Astrocyte (in vitro differentiated cells and primary cell): ENCODE measurements around the gene NDUFB2. TPM values are rescaled to one million over a fixed set of nuclear protein-coding genes. Genes with fewer than 3 reads are reported as not detected.

ENCODE experiments used
- DNase-seq: peaks from one replicate; pipeline ENCODE4 v3.0.0-alpha.2; 2010; ENCODE audit warnings: low read depth
- FAIRE-seq: peaks from 2 replicates; lab custom pipeline; 2011; peaks lifted over from hg19 to GRCh38; lab: Jason Lieb, UNC
- H2AFZ ChIP-seq: 2 replicates; pipeline ENCODE4 v1.6.0; 2012; ENCODE audit warnings: low read depth, low read length, inconsistent platforms
- H3K27ac ChIP-seq: 2 replicates; pipeline ENCODE4 v1.5.1; 2011; ENCODE audit warnings: low read depth, low read length, inconsistent platforms
- H3K27me3 ChIP-seq: 2 replicates; pipeline ENCODE4 v1.6.0; 2011; ENCODE audit warnings: low read length, inconsistent platforms; ENCODE audit not compliant: insufficient read depth
- H3K36me3 ChIP-seq: 2 replicates; pipeline ENCODE4 v1.5.1; 2011; ENCODE audit warnings: low read length, inconsistent platforms; ENCODE audit not compliant: insufficient read depth
- H3K4me1 ChIP-seq: 2 replicates; pipeline ENCODE4 v1.5.1; 2011; ENCODE audit warnings: low read length, inconsistent platforms; ENCODE audit not compliant: insufficient read depth
- H3K4me2 ChIP-seq: 2 replicates; pipeline ENCODE4 v1.6.0; 2012; ENCODE audit warnings: low read length, inconsistent platforms
- H3K4me3 ChIP-seq: 2 replicates; pipeline ENCODE4 v1.5.1; 2011; ENCODE audit warnings: low read depth, mild to moderate bottlenecking, low read length, inconsistent platforms; ENCODE audit not compliant: insufficient read depth
- H3K79me2 ChIP-seq: 2 replicates; pipeline ENCODE4 v1.6.0; 2012; ENCODE audit warnings: mild to moderate bottlenecking, low read length, inconsistent platforms; ENCODE audit not compliant: insufficient read depth
- H3K9ac ChIP-seq: 2 replicates; pipeline ENCODE4 v1.6.0; 2012; ENCODE audit warnings: mild to moderate bottlenecking, low read length, inconsistent platforms
- H3K9me3 ChIP-seq: 2 replicates; pipeline ENCODE4 v1.5.1; 2012; ENCODE audit warnings: low read depth, mild to moderate bottlenecking, low read length, inconsistent platforms; ENCODE audit not compliant: insufficient read depth
- H4K20me1 ChIP-seq: 2 replicates; pipeline ENCODE4 v1.6.0; 2012; ENCODE audit warnings: low read length, inconsistent platforms; ENCODE audit not compliant: insufficient read depth
- H3K27ac Mint-ChIP-seq: one replicate; pipeline ENCODE4 v1.8.0; 2021; ENCODE audit warnings: mild to moderate bottlenecking, mixed read lengths; ENCODE audit not compliant: unreplicated experiment
- H3K27me3 Mint-ChIP-seq: one replicate; pipeline ENCODE4 v1.8.0; 2021; ENCODE audit warnings: low read depth, mixed read lengths; ENCODE audit not compliant: unreplicated experiment
- H3K36me3 Mint-ChIP-seq: one replicate; pipeline ENCODE4 v1.8.0; 2021; ENCODE audit warnings: low read depth, mixed read lengths; ENCODE audit not compliant: unreplicated experiment
- H3K4me1 Mint-ChIP-seq: one replicate; pipeline ENCODE4 v1.8.0; 2021; ENCODE audit warnings: low read depth, mixed read lengths; ENCODE audit not compliant: unreplicated experiment
- H3K4me3 Mint-ChIP-seq: one replicate; pipeline ENCODE4 v1.8.0; 2021; ENCODE audit warnings: mild to moderate bottlenecking, moderate library complexity, mixed read lengths; ENCODE audit not compliant: unreplicated experiment
- H3K9me3 Mint-ChIP-seq: one replicate; pipeline ENCODE4 v1.8.0; 2021; ENCODE audit warnings: mild to moderate bottlenecking, mixed read lengths; ENCODE audit not compliant: unreplicated experiment
- EZH2 ChIP-seq: IDR thresholded peaks from 2 replicates; pipeline ENCODE4 v1.6.1; 2012; ENCODE audit warnings: mild to moderate bottlenecking, low read length, inconsistent platforms; ENCODE audit not compliant: insufficient read depth
- total RNA-seq: library from RNA; stranded (reverse); gene quantifications from 2 replicates; pipeline ENCODE4 v1.2.1, GENCODE V29; 2021
- TF ChIP-seq, protein P1 (sequence below): IDR thresholded peaks from 2 replicates; pipeline ENCODE4 v1.5.1; 2011; ENCODE audit warnings: low read depth, mild to moderate bottlenecking, inconsistent platforms, low read length, moderate library complexity; ENCODE audit not compliant: insufficient read depth

NDUFB2 gene
- total RNA-seq, 1 donor from 2014 or later = 254 TPM

GRCh38 chr7:140670343-140670935 lies 26.1 kb upstream of the NDUFB2 start:
- TF ChIP-seq, protein P1, sequence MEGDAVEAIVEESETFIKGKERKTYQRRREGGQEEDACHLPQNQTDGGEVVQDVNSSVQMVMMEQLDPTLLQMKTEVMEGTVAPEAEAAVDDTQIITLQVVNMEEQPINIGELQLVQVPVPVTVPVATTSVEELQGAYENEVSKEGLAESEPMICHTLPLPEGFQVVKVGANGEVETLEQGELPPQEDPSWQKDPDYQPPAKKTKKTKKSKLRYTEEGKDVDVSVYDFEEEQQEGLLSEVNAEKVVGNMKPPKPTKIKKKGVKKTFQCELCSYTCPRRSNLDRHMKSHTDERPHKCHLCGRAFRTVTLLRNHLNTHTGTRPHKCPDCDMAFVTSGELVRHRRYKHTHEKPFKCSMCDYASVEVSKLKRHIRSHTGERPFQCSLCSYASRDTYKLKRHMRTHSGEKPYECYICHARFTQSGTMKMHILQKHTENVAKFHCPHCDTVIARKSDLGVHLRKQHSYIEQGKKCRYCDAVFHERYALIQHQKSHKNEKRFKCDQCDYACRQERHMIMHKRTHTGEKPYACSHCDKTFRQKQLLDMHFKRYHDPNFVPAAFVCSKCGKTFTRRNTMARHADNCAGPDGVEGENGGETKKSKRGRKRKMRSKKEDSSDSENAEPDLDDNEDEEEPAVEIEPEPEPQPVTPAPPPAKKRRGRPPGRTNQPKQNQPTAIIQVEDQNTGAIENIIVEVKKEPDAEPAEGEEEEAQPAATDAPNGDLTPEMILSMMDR = no peak
- no peak for TF ChIP-seq EZH2
- Mint-ChIP-seq H3K36me3 (no peaks in the 10 kb centered on the region), H3K27me3 (peaks cover 4% of the 10 kb centered on the region), H3K4me1 (peaks cover 11% of the 10 kb centered on the region), H3K27ac (no peak overlapping the region), H3K9me3 (no peaks in the 10 kb centered on the region), H3K4me3 (no peak overlapping the region)
- H3K4me3 ChIP-seq = no peak overlapping the region
- FAIRE-seq (no peak), DNase-seq (no peak)
- no peak overlapping the region for H2AFZ ChIP-seq
- H3K79me2 ChIP-seq = no peaks in the 10 kb centered on the region
- H3K27me3 ChIP-seq = no peaks in the 10 kb centered on the region
- H3K4me2 ChIP-seq = no peak overlapping the region
- no peak overlapping the region for H3K9ac ChIP-seq
- no peaks in the 10 kb centered on the region for H4K20me1 ChIP-seq
- peaks cover 8% of the 10 kb centered on the region for H3K4me1 ChIP-seq
- H3K36me3 ChIP-seq = no peaks in the 10 kb centered on the region
- H3K27ac ChIP-seq = no peak overlapping the region
- H3K9me3 ChIP-seq = no peaks in the 10 kb centered on the region

GRCh38 chr7:140671966-140672365 lies 24.5 kb upstream of the NDUFB2 start:
- no peak overlapping the region for H3K4me3 ChIP-seq

More at GRCh38 chr7:140671966-140672365, 24.5 kb upstream of the NDUFB2 start:
- Mint-ChIP-seq H3K36me3 (peaks cover 3% of the 10 kb centered on the region), H3K27ac (no peak overlapping the region), H3K4me3 (peak overlapping the region; percentile 83), H3K27me3 (no peaks in the 10 kb centered on the region), H3K4me1 (peaks cover 12% of the 10 kb centered on the region), H3K9me3 (no peaks in the 10 kb centered on the region)
- FAIRE-seq (no peak), DNase-seq (no peak)
- no peaks in the 10 kb centered on the region for H3K36me3 ChIP-seq
- H3K4me1 ChIP-seq = peaks cover 8% of the 10 kb centered on the region
- H2AFZ ChIP-seq = peak overlapping the region; percentile 18
- H3K79me2 ChIP-seq = no peaks in the 10 kb centered on the region
- no peaks in the 10 kb centered on the region for H3K27me3 ChIP-seq
- peak overlapping the region; percentile 98 for H3K4me2 ChIP-seq
- no peak for TF ChIP-seq EZH2
- TF ChIP-seq, protein P1 = no peak
- H3K9ac ChIP-seq = no peak overlapping the region
- no peak overlapping the region for H3K27ac ChIP-seq
- no peaks in the 10 kb centered on the region for H4K20me1 ChIP-seq
- H3K9me3 ChIP-seq = no peaks in the 10 kb centered on the region
